Left kidney (tissue), 2 donors: ENCODE measurements around the gene MACROD1. TPM values are rescaled to one million over a fixed set of nuclear protein-coding genes. Genes with fewer than 3 reads are reported as not detected.

ENCODE experiments used
- DNase-seq: peaks from one replicate; pipeline ENCODE4 v3.0.0-alpha.2; 2013
- polyA plus RNA-seq: library from polyadenylated mRNA; unstranded; fragments of 120-200 nt; gene quantifications from one replicate; pipeline ENCODE4 v1.2.1, GENCODE V29; 2013; ENCODE audit not compliant: insufficient read length

Gene MACROD1
- polyA plus RNA-seq, 1 donor, result 13.3 TPM

GRCh38 chr11:64017945-64018224 lies 148.0 kb downstream of the MACROD1 start:
- DNase-seq, result no peak

- DNase-seq, result no peak
Measured at GRCh38 chr11:64015935-64016845, 149.7 kb downstream of the MACROD1 start.

- DNase-seq, result no peak
Measured at GRCh38 chr11:64015510-64015909, 150.4 kb downstream of the MACROD1 start.

- DNase-seq, result no peak
Measured at GRCh38 chr11:64014356-64014755, 151.6 kb downstream of the MACROD1 start.

GRCh38 chr11:64013141-64013896 lies 152.6 kb downstream of the MACROD1 start:
- no peak for DNase-seq

- DNase-seq, result no peak
Measured at GRCh38 chr11:64011371-64011770, 154.5 kb downstream of the MACROD1 start.

- DNase-seq, result no peak
Measured at GRCh38 chr11:64010783-64011182, 155.1 kb downstream of the MACROD1 start.

GRCh38 chr11:64009710-64010109 lies 156.2 kb downstream of the MACROD1 start:
- DNase-seq, result no peak

GRCh38 chr11:64008914-64009633 lies 156.8 kb downstream of the MACROD1 start:
- DNase-seq, result no peak

GRCh38 chr11:64008283-64008913 lies 157.5 kb downstream of the MACROD1 start:
- DNase-seq, result no peak

- DNase-seq, result no peak
Measured at GRCh38 chr11:64007629-64008282, 158.2 kb downstream of the MACROD1 start.

- DNase-seq, result no peak
Measured at GRCh38 chr11:64007160-64007628, 158.7 kb downstream of the MACROD1 start.

GRCh38 chr11:64006398-64006797 lies 159.5 kb downstream of the MACROD1 start:
- DNase-seq, result no peak

- no peak for DNase-seq
Measured at GRCh38 chr11:64005691-64006090, 160.2 kb downstream of the MACROD1 start.

- no peak for DNase-seq
Measured at GRCh38 chr11:64004590-64004984, 161.3 kb downstream of the MACROD1 start.

- DNase-seq, result no peak
Measured at GRCh38 chr11:64003807-64004589, 161.9 kb downstream of the MACROD1 start.

GRCh38 chr11:64001484-64002420 lies 164.2 kb downstream of the MACROD1 start:
- no peak for DNase-seq

- no peak for DNase-seq
Measured at GRCh38 chr11:64000740-64001483, 165.0 kb downstream of the MACROD1 start.
